ENCODE measurements around the gene NGB.
"Not testable (repeated sequence)": the region's sequence is repeated elsewhere in the genome, so short reads cannot be mapped to it uniquely, and the experiment has no call there.

Gene NGB, protein sequence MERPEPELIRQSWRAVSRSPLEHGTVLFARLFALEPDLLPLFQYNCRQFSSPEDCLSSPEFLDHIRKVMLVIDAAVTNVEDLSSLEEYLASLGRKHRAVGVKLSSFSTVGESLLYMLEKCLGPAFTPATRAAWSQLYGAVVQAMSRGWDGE

DNA sequence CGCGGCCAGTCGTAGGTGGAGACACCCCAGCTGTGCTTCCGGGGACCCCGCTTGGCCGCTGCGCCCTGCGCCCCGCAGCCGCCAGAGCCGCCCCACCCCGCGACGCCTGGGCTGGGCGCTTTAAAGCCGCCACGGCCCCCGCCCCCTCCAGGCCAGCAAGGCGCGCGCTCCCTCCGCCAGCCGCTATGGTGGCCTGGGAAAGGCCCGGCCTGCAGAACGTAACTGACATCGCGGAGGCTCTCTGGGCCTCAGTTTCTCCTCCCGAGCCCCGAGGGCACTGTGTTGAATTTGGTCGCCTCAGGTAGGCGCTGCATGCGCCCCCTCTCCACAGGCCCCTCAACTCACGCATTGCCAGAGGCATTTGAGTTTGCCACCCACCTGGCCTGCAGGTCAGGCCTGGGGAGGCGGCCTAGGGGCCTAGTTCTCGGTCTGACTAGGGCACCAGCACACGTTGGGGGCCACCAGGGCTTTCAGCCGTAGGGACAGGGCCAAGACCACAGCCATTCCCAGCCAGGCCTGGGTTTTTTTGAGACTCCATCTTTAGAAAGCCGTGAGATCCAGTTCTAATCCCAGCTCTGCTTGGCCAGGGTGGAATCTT is at the start of gene NGB:
Gene NGB (minus strand): TSS at position 94 of the 598 bp plus-strand sequence. CDS start 269 bp downstream, outside the sequence.
- H3K4me3 ChIP-seq (ENCODE audit: low read depth, low read length): no peak within 1 kb of the TSS
- in situ Hi-C loops (cut with HindIII; ENCODE audit: low sequenced_read_pairs): no loop called here
- no peak for DNase-seq (ENCODE audit: low read depth)
- TF ChIP-seq, protein P1, sequence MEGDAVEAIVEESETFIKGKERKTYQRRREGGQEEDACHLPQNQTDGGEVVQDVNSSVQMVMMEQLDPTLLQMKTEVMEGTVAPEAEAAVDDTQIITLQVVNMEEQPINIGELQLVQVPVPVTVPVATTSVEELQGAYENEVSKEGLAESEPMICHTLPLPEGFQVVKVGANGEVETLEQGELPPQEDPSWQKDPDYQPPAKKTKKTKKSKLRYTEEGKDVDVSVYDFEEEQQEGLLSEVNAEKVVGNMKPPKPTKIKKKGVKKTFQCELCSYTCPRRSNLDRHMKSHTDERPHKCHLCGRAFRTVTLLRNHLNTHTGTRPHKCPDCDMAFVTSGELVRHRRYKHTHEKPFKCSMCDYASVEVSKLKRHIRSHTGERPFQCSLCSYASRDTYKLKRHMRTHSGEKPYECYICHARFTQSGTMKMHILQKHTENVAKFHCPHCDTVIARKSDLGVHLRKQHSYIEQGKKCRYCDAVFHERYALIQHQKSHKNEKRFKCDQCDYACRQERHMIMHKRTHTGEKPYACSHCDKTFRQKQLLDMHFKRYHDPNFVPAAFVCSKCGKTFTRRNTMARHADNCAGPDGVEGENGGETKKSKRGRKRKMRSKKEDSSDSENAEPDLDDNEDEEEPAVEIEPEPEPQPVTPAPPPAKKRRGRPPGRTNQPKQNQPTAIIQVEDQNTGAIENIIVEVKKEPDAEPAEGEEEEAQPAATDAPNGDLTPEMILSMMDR (IDR thresholded peaks at IDR 0.05; ENCODE audit: low read depth, low read length, missing control alignments): no peak

DNA sequence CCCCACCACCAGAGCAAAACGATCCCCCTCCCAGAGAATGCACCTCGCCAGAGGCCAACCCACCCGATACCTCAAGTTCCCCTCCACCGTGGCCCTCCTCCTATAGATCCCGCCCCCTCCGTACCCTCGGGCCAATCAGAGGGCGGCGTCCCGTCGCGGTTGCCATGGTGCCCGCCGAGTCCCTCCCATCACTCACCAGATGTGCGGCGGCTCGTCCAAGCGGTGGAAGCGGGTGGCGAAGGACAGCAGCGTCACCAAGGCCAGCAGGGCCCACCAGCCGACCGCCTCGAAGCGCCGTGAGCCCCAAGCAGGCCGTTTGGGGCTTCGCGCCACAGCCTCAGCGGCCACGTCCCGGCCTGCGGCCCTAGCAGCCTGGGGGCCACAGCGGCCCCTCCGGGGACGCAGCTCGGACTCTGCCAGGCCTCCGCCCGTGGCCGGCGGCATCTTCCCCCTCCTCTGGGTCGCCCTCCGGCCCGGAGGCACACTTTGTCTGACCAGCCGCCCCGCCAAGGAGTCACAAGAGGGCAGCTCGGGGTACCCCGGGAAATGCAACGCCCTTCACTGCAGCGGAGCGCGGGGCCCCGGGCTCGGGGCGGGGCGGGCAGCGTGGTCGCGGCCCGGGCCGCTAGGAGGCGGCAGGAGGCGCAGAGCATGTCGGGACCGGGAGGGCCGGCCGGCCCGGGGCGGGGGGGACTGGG is 49.4 kb upstream of the NGB start, which contains the start of gene POMT2:
Gene POMT2 (minus strand): TSS at position 646 of the 698 bp plus-strand sequence. CDS start 202 bp downstream, at position 444.
- in situ Hi-C loops (cut with HindIII; ENCODE audit: low sequenced_read_pairs): no loop called here
- TF ChIP-seq, protein P1 (IDR thresholded peaks at IDR 0.05; ENCODE audit: low read depth, low read length, missing control alignments): peak; percentile 19
- peak; percentile 56 for DNase-seq (ENCODE audit: low read depth)
- peak within 1 kb of the TSS; percentile 78 for H3K4me3 ChIP-seq (ENCODE audit: low read depth, low read length)

DNA sequence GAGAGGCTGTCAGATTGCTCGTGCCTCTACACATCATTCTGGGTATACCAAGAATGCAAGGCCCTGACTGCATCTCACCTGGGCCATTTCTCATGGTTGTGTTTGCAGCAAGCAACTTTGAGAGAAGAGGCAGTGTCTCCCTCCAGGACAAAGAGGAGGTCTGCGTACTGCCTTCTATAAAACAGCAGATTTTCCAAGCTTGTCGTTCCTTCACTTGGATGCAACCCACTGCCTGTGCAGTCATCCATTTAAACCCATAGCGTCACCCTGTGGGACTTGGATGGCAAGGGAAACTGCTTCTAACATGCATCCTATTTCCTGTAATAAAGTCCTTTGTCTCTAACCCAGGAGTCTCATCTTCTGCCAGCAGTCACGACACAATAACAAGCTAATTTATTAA is 48.4 kb upstream of the NGB start:
- peak overlapping the region; percentile 78 for H3K4me3 ChIP-seq (ENCODE audit: low read depth, low read length)
- no peak for DNase-seq (ENCODE audit: low read depth)
- TF ChIP-seq, protein P1 (IDR thresholded peaks at IDR 0.05; ENCODE audit: low read depth, low read length, missing control alignments): no peak
- in situ Hi-C loops (cut with HindIII; ENCODE audit: low sequenced_read_pairs): no loop called here

DNA sequence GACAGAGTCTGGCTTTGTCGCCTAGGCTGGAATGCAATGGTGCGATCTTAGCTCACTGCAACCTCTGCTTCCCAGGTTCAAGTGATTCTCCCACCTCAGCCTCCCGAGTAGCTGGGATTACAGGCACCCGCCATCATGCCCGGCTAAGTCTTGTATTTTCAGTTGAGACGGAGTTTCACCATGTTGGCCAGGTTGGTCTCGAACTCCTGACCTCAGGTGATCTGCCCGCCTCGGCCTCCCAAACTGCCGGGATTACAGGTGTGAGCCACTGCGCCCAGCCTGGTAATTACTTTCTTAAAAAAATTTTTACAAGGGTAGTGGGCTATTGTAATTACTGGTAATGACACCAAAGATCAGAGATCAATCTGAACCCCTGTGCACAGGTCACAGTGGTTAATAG is 47.8 kb upstream of the NGB start:
- H3K4me3 ChIP-seq (ENCODE audit: low read depth, low read length); in situ Hi-C loops (cut with HindIII; ENCODE audit: low sequenced_read_pairs); DNase-seq (ENCODE audit: low read depth): not testable (repeated sequence)

DNA sequence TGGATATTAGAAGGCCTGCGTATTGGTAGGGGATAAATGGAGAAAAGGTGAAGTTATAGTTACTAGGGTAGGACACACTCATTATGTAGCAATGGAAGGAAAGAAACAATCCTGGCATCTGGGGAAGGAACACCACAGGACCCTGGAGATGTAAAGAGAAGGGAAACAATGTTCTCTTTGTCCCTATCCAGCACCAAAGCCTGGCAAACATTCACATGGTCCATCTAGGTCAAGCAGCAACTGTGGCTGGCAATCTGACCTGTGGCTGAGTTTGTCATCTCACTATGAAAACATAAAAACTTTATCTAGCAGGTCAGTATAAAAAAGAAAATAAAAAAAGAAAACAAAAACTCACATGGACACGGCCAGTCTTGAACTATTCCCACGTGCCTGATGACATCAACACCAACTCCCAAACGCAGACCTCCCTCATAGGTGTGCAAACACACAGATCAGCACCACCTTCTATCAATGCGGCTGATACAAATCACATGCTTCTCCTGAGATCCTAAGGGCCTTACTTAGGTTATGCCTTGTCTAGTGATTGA is 47.1 kb upstream of the NGB start:
- no peak for DNase-seq (ENCODE audit: low read depth)
- in situ Hi-C loops (cut with HindIII; ENCODE audit: low sequenced_read_pairs): no loop called here

DNA sequence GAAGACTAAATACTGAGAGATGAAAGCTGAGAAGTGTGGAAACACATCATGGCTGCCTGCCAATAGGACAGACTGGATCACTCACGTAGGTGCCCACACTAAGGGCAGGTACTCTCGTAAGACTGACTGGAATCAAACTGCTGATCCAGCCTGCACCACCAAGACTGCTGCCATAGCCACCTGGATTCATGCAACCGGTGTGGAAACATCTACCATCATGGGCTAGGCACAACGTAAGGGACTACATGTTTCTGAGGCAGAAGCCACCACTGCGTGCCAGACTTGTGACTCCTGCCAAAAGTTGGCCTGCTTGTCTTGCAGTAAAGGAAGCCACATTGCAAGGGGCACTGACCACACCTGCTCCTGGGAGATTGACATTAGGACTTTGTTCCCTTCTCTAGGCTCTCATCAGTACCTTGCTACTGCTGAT is 45.9 kb upstream of the NGB start:
- DNase-seq (ENCODE audit: low read depth): no peak
- no peak overlapping the region for H3K4me3 ChIP-seq (ENCODE audit: low read depth, low read length)
- TF ChIP-seq, protein P1 (IDR thresholded peaks at IDR 0.05; ENCODE audit: low read depth, low read length, missing control alignments): no peak
- in situ Hi-C loops (cut with HindIII; ENCODE audit: low sequenced_read_pairs): no loop called here

More for the DNA sequence above, 47.1 kb upstream of the NGB start:
- no peak overlapping the region for H3K4me3 ChIP-seq (ENCODE audit: low read depth, low read length)
- TF ChIP-seq, protein P1 (IDR thresholded peaks at IDR 0.05; ENCODE audit: low read depth, low read length, missing control alignments): no peak

DNA sequence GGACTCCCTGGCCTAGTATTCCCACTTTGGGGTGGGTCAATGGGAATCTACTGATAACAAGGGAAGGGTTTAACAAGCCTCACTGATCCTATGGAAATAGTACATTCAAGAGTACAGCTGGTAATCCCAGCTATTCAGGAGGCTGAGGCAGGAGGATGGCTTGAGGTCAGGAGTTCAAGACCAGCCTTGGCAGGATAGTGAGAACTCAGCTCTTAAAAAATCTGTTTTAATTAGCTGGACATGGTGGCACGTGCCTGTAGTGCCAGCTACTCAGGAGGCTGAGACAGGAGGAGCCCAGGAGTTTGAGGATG is 45.1 kb upstream of the NGB start:
- TF ChIP-seq, protein P1 (IDR thresholded peaks at IDR 0.05; ENCODE audit: low read depth, low read length, missing control alignments): no peak
- H3K4me3 ChIP-seq (ENCODE audit: low read depth, low read length): no peak overlapping the region
- DNase-seq (ENCODE audit: low read depth): no peak
- in situ Hi-C loops (cut with HindIII; ENCODE audit: low sequenced_read_pairs): no loop called here
